Activated CD8-positive, alpha-beta memory T cell treated with anti-CD3 and anti-CD28 coated beads, Interleukin-2, amount 50 U/mL, for 4 hours (primary cell): ENCODE measurements around the gene KAZN.

Experiments used
- DNase-seq: peaks from one replicate; pipeline ENCODE4 v3.0.0-alpha.2; 2020

KAZN gene

GRCh38 chr1:14994841-14995437, 396.5 kb downstream of the KAZN start:
- no peak for DNase-seq

- no peak for DNase-seq
Measured at GRCh38 chr1:14996133-14997050, 397.9 kb downstream of the KAZN start.

GRCh38 chr1:14997646-14998276, 399.3 kb downstream of the KAZN start:
- DNase-seq = no peak

GRCh38 chr1:14999441-14999840, 401.0 kb downstream of the KAZN start:
- DNase-seq = no peak

DNA sequence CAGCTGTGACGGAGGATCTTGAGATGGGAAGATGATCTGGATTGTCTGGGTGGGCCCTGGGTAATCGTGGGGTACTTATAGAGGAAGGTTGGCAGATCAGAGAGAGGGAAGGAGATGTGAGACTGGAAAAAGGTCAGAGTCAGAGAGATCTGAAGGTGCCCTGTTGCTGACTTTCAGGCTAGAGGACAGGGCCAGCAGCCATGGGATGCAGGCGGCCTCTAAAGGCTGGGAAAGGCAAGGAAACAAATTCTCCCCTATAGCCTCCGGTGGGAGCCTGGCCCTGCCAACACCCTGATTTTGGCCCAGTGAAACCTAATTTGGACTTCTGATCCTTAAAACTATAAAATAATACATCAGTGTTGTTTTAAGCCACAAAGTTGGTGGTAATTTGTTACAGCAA, 401.5 kb downstream of the KAZN start:
- DNase-seq = no peak

DNA sequence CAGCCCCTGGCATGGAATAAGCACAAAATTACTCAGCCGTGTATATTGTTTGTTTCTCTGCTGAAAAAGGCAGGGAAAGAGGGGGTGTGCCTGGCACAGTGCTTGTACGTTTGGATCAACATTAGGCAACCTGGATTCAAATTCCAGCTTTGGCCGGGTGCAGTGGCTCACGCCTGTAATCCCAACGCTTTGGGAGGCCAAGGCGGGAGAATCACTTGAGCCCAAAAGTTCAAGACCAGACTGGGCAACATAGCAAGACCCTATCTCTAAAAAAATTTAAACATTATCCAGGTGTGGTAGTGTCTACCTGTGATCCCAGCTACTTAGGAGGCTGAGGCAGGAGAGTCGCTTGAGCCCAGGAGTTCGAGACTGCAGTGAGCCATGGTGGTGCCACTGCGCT, 402.2 kb downstream of the KAZN start:
- no peak for DNase-seq

DNA sequence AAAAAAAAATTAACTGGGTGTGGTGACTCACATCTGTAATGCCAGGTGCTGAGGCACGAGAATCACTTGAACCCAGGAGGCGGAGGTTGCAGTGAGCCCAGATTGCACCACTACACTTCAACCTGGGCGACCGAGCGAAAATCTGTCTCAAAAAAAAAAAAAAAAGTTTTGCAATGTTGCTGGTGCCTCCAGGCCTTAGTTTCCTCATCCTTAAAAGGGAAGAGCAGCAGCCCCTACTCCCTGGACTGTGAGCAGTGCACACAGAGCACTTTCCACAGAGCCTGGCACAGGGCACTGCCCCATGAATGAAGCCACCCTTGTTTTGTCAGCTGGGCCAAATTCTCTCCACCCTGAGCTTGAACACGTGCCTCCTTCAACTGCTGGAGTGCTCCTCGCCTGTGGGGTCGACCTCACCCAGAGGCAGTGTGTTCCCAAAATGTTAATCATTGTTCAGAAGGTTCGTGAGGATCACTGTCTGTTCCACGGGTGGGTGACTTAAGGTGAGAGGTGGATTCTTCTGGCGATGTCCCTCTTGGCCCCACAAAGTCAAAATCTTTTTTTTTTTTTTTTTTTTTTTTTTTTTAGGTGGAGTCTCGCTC, 402.9 kb downstream of the KAZN start:
- DNase-seq = no peak

DNA sequence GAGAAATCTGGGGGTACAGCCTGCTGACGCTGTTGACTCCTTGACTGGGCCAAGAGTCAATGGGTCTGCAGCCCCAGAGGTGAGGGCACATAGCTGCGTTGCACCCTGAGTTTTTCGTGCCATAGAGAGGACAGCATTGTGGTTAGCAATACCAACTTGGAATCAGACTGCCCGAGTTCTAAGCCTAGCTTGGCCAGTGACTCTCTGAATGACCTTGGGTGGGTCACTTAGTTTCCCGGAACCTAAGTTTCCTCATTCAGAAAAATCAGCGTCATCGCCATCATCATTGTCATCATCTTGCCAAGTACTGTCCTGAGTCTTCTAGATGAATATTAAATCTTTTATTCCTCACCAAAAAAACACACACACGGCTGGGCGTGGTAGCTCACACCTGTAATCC, 403.8 kb downstream of the KAZN start:
- no peak for DNase-seq

DNA sequence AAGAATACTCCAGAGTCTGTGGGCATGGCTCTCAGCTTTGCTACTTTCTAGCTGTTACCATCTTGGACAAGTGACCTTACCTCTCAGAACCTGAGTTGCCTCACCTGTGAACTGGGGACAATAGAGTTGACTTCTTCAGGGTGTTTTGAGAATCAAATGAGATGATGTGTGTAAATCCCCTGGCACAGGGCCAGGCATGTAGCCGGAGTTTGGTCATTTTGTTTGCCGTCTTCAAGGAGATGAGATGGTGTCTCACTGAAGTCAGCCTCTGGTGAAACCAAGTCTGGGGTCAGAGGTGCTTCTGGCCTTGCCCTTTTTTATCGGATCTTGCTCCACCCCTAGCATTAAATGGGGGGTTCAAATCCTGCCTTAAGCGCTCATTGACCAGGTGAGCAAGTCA, 405.9 kb downstream of the KAZN start:
- DNase-seq = no peak

GRCh38 chr1:15005116-15005515, 406.6 kb downstream of the KAZN start:
- no peak for DNase-seq

DNA sequence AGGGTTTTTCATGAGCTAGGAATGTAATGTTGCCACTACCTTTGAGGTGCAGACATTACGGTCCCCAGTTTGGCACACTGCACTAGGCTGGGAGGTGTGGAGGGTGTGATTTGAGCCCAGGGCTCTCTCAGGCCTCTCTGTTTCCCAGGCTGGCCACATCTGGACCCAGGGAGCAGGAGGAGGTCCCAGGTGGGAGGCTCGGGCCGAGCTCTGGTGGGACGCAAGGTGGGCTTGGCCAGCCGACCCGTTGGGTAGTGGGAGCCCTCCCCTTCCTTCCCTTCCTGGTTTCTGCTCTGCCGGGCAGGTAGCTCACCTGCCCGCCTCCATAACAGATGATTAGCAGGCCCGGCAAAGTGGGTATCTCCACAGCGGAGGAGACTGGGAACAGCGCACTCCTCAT, 408.9 kb downstream of the KAZN start:
- DNase-seq = no peak

- DNase-seq = no peak
Measured at GRCh38 chr1:15007842-15008241, 409.4 kb downstream of the KAZN start.

- no peak for DNase-seq
Measured at GRCh38 chr1:15008783-15009729, 410.6 kb downstream of the KAZN start.

DNA sequence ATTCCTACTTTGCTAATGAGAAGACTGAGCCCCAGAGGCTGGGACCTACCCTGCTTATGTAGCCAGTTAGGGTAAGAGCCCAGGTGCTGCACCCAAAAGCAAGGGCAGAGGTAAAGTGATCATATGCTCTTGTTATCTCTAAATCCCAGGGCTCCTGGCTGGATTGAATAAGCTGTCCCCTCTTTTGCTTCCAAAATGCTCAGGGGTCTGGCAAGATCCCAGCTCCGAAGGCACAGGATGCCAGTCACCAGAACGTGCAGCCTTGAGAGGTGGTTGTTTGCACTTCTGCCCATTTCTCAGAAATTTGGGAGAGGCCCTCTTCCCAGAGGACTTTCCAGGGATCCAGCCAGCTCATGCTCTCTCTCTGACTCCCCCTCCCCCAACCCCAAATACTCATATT, 412.7 kb downstream of the KAZN start:
- DNase-seq = no peak

DNA sequence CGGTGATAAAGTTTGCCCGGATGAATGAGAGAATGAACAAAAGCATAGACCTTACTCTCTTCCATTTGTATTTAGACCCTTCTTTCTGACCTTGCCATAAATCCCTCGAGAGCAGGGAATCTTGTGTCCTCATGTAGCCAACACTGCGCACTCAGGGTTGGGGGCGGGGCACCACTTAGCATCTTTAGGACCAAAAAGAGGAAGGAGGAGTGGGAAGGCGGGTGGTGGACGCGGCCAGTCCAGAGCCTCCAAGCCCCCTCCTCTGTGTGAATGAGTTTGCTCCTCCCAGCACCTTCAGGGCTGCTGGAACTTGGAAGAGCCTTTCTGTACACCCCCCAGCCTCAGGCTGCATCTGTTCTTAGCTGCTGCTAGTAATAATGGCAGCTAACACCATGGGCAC, 413.2 kb downstream of the KAZN start:
- DNase-seq = no peak

- DNase-seq = no peak
Measured at GRCh38 chr1:15012822-15013221, 414.3 kb downstream of the KAZN start.

DNA sequence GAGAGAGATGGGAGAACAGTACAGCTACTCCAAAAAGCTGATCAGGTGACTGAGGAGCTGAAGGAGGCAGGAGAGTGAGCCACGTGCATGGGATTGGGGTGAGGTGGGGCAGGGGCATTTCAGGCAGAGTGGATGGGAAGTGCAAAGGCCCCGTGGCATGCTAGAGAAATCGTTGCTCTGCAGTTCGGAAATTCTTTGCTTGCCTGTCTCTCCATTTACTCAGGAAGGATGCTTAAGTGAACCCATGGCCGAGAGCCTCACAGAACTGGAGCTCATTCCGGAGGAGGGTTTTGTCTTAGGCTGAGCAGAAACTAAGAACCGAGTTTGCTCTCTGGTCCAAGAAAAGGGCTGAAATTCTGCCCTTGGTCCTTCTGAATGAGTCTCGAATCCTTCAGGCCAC, 415.3 kb downstream of the KAZN start:
- no peak for DNase-seq

- no peak for DNase-seq
Measured at GRCh38 chr1:15014516-15014915, 416.0 kb downstream of the KAZN start.

DNA sequence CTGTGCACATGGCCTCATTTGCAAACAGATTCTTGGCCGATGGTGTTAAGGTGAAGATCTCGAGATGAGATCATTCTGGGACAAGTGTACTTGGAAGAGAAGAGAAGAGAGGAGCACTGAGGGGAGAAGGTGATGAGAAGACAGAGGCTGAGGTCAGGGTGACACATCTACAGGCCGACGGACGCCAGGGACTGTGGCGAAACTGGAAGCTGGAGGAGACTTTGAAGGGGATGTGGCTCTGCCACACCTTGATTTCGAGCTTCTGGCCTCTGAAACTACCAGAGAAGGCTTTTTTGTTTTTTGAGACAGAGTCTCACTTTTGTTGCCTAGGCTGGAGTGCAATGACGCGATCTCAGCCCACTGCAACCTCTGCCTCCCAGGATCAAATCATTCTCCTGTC, 417.5 kb downstream of the KAZN start:
- no peak for DNase-seq

GRCh38 chr1:15016526-15016925, 418.0 kb downstream of the KAZN start:
- DNase-seq = no peak

DNA sequence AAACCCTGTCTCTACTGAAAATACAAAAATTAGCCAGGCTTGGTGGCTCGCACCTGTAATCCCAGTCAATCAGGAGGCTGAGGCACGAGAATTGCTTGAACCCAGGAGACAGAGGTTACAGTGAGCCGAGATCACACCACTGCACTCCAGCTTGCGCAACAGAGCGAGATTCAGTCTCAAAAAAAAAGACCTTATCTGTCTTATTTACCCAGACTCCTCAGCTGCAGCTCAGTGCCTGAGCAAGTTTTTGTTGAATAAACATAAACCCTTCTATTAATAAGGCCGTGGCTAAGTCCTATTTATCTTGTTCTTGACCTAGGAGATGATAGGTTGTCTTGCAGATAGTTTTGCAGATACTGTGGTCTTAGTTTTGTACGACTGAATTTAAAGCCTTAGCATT, 418.6 kb downstream of the KAZN start:
- DNase-seq = no peak

GRCh38 chr1:15018767-15019166, 420.3 kb downstream of the KAZN start:
- DNase-seq = no peak
